ENCODE results near the gene SPATA31D3.

The SPATA31D3 gene

DNA sequence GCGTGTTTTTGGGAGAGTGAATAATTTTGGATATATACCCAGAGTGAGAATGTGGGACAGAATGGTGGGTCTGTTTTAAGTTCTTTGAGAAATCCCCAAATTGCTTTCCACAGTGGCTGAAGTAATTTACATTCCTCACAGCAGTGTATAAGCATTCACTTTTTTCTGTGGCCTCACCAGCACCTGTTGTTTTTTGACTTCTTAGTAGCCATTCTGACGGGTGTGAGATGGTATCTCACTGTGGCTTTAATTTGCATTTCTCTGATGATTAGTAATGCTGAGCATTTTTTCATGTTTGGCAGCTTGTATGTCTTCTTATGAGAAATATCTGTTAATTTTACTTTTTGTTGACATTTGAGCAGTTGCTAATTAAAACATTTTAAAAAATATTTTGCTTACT lies 35.9 kb downstream of the SPATA31D3 start:
- no peak for ATAC-seq

DNA sequence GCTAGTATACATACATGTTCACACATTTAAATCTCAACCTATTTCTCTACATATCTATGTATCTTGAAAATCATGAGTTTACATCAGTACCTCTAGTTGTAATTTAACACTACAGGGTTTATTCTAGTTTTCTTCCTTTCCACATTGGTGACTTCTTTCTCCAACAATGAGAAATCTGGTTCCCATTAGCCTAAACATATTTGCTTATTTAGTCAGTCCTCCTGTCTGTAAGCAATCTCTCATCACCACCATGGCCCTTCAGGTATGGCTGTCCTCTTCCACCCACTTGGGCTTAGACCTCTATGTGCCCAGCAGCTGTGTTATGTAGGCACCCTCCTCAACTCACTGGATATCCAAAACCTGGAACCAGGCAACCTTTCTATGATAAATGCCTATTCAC lies 37.3 kb downstream of the SPATA31D3 start:
- peak; percentile 62 for ATAC-seq
- TF ChIP-seq ZNF565 (CRISPR knock-in tag; conservative IDR thresholded peaks at IDR 0.05; ENCODE audit: low read depth) (no peak), ZC3H10 (CRISPR knock-in tag; IDR thresholded peaks at IDR 0.05) (no peak), TOX (CRISPR knock-in tag; IDR thresholded peaks at IDR 0.05; ENCODE audit: borderline replicate concordance) (no peak), CSDC2 (CRISPR knock-in tag; IDR thresholded peaks at IDR 0.05) (no peak), ZNF8 (CRISPR knock-in tag; IDR thresholded peaks at IDR 0.05) (no peak), ESRRG (CRISPR knock-in tag; IDR thresholded peaks at IDR 0.05) (no peak), PPARA (CRISPR knock-in tag; IDR thresholded peaks at IDR 0.05; ENCODE audit: borderline replicate concordance) (no peak), OSR1 (CRISPR knock-in tag; IDR thresholded peaks at IDR 0.05) (no peak), ZFP3 (CRISPR knock-in tag; IDR thresholded peaks at IDR 0.05) (no peak), SNAI2 (CRISPR knock-in tag; IDR thresholded peaks at IDR 0.05) (no peak), ISL1 (CRISPR knock-in tag; IDR thresholded peaks at IDR 0.05) (no peak), BACH2 (CRISPR knock-in tag; IDR thresholded peaks at IDR 0.05; ENCODE audit: borderline replicate concordance) (no peak), ARNTL (CRISPR knock-in tag; IDR thresholded peaks at IDR 0.05; ENCODE audit: borderline replicate concordance, low read depth) (no peak), TCF4 (CRISPR knock-in tag; IDR thresholded peaks at IDR 0.05; ENCODE audit: borderline replicate concordance) (no peak), ZNF70 (CRISPR knock-in tag; IDR thresholded peaks at IDR 0.05) (no peak)
- TF ChIP-seq, protein P1, sequence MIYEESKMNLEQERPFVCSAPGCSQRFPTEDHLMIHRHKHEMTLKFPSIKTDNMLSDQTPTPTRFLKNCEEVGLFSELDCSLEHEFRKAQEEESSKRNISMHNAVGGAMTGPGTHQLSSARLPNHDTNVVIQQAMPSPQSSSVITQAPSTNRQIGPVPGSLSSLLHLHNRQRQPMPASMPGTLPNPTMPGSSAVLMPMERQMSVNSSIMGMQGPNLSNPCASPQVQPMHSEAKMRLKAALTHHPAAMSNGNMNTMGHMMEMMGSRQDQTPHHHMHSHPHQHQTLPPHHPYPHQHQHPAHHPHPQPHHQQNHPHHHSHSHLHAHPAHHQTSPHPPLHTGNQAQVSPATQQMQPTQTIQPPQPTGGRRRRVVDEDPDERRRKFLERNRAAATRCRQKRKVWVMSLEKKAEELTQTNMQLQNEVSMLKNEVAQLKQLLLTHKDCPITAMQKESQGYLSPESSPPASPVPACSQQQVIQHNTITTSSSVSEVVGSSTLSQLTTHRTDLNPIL (CRISPR knock-in tag; IDR thresholded peaks at IDR 0.05; ENCODE audit: low read depth) = no peak
- TF ChIP-seq, protein P2, sequence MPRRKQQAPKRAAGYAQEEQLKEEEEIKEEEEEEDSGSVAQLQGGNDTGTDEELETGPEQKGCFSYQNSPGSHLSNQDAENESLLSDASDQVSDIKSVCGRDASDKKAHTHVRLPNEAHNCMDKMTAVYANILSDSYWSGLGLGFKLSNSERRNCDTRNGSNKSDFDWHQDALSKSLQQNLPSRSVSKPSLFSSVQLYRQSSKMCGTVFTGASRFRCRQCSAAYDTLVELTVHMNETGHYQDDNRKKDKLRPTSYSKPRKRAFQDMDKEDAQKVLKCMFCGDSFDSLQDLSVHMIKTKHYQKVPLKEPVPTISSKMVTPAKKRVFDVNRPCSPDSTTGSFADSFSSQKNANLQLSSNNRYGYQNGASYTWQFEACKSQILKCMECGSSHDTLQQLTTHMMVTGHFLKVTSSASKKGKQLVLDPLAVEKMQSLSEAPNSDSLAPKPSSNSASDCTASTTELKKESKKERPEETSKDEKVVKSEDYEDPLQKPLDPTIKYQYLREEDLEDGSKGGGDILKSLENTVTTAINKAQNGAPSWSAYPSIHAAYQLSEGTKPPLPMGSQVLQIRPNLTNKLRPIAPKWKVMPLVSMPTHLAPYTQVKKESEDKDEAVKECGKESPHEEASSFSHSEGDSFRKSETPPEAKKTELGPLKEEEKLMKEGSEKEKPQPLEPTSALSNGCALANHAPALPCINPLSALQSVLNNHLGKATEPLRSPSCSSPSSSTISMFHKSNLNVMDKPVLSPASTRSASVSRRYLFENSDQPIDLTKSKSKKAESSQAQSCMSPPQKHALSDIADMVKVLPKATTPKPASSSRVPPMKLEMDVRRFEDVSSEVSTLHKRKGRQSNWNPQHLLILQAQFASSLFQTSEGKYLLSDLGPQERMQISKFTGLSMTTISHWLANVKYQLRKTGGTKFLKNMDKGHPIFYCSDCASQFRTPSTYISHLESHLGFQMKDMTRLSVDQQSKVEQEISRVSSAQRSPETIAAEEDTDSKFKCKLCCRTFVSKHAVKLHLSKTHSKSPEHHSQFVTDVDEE (CRISPR knock-in tag; IDR thresholded peaks at IDR 0.05) = no peak
- TF ChIP-seq, protein P3, sequence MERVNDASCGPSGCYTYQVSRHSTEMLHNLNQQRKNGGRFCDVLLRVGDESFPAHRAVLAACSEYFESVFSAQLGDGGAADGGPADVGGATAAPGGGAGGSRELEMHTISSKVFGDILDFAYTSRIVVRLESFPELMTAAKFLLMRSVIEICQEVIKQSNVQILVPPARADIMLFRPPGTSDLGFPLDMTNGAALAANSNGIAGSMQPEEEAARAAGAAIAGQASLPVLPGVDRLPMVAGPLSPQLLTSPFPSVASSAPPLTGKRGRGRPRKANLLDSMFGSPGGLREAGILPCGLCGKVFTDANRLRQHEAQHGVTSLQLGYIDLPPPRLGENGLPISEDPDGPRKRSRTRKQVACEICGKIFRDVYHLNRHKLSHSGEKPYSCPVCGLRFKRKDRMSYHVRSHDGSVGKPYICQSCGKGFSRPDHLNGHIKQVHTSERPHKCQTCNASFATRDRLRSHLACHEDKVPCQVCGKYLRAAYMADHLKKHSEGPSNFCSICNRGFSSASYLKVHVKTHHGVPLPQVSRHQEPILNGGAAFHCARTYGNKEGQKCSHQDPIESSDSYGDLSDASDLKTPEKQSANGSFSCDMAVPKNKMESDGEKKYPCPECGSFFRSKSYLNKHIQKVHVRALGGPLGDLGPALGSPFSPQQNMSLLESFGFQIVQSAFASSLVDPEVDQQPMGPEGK (CRISPR knock-in tag; IDR thresholded peaks at IDR 0.05; ENCODE audit: borderline replicate concordance) = no peak
- TF ChIP-seq, protein P4, sequence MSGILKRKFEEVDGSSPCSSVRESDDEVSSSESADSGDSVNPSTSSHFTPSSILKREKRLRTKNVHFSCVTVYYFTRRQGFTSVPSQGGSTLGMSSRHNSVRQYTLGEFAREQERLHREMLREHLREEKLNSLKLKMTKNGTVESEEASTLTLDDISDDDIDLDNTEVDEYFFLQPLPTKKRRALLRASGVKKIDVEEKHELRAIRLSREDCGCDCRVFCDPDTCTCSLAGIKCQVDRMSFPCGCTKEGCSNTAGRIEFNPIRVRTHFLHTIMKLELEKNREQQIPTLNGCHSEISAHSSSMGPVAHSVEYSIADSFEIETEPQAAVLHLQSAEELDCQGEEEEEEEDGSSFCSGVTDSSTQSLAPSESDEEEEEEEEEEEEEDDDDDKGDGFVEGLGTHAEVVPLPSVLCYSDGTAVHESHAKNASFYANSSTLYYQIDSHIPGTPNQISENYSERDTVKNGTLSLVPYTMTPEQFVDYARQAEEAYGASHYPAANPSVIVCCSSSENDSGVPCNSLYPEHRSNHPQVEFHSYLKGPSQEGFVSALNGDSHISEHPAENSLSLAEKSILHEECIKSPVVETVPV (CRISPR knock-in tag; IDR thresholded peaks at IDR 0.05) = no peak

More for the DNA sequence above, 35.9 kb downstream of the SPATA31D3 start:
- TF ChIP-seq ZFP30 (CRISPR knock-in tag; IDR thresholded peaks at IDR 0.05) (no peak), TCF4 (CRISPR knock-in tag; IDR thresholded peaks at IDR 0.05; ENCODE audit: borderline replicate concordance) (no peak), ZC3H10 (CRISPR knock-in tag; IDR thresholded peaks at IDR 0.05) (no peak)
- TF ChIP-seq, protein P3 (CRISPR knock-in tag; IDR thresholded peaks at IDR 0.05; ENCODE audit: borderline replicate concordance) = no peak

DNA sequence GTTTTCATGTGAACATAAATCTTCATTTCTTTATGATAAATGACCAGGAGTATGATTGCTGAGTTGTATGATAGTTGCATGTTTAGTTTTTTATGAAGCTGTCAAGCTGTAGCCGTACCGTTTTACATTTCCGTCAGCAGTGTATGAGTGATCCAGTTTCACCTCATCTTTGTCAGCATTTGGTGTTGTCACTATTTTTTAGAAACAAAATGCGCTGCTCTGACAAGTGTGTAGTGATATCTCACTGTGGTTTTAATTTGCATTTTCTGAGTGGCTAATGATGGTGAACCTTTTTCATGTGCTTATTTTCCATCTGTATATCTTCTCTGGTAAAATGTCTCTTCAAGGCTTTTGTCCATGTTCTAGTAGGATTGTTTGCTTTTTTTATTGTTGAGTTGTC lies 38.6 kb downstream of the SPATA31D3 start:
- TF ChIP-seq BACH2 (CRISPR knock-in tag; IDR thresholded peaks at IDR 0.05; ENCODE audit: borderline replicate concordance) (no peak), SNAI2 (CRISPR knock-in tag; IDR thresholded peaks at IDR 0.05) (no peak), ZFP30 (CRISPR knock-in tag; IDR thresholded peaks at IDR 0.05) (no peak), RARB (CRISPR knock-in tag; IDR thresholded peaks at IDR 0.05) (no peak), OSR1 (CRISPR knock-in tag; IDR thresholded peaks at IDR 0.05) (no peak), ESRRG (CRISPR knock-in tag; IDR thresholded peaks at IDR 0.05) (no peak), ISL1 (CRISPR knock-in tag; IDR thresholded peaks at IDR 0.05) (no peak), ARNTL (CRISPR knock-in tag; IDR thresholded peaks at IDR 0.05; ENCODE audit: borderline replicate concordance, low read depth) (no peak)
- TF ChIP-seq, protein P4 (CRISPR knock-in tag; IDR thresholded peaks at IDR 0.05) = no peak
- TF ChIP-seq, protein P3 (CRISPR knock-in tag; IDR thresholded peaks at IDR 0.05; ENCODE audit: borderline replicate concordance) = no peak
- no peak for ATAC-seq

Measured in SK-N-SH treated with all-trans-retinoic acid at 6 μM for 48 hours (cell line).